Central memory CD4-positive, alpha-beta T cell (primary cell): Measurements from ENCODE around the gene IL36B.

Experiments
- DNase-seq: peaks from one replicate; pipeline ENCODE4 v3.0.0; 2022

IL36B gene

DNA sequence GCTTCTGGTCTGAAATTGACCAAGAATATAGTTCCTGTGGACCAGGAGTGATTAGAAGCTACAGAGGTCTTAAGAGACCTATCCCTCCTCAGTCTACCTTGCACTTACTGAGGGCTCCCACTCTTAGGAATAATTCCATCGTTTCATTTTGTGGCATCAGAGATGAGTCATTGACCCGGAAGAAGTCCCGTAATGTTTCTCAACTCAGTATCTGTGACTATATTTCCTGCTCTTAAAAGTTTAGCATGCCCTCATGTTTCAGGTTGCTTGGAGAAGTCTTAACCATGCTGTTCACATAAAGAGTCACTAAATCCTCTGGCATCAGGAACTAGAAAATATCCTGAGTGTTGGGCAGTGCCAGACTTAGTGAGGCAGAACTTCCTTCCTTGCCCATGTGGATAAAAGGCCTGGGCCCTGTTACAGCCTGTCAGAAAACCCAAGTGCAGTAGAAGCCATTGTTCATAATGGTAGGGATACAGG is 47.6 kb downstream of the IL36B start, which contains the start of gene IL36A:
TSS of gene IL36A (plus strand) at position 430 of the 480 bp plus-strand sequence. CDS start 413 bp downstream, outside the sequence.
- no peak for DNase-seq

DNA sequence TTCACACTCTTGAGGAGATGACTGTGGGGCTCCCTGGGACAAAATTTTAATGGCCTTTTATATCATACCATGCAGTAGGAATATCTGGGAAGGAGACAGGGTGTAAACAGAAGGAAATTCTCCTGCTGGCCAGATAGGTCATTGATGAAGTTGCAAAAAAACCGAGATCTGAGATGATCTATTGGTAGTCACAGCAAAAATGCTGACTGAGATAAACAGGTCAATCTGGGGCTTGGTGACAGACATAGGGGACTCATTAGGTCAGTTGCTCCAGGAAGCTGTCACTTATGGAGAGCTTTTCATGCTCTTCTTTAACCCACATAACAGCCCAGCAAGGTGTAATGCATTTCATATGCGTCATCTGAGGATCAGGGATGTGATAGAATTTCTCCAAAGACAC is 50.0 kb downstream of the IL36B start:
- no peak for DNase-seq

DNA sequence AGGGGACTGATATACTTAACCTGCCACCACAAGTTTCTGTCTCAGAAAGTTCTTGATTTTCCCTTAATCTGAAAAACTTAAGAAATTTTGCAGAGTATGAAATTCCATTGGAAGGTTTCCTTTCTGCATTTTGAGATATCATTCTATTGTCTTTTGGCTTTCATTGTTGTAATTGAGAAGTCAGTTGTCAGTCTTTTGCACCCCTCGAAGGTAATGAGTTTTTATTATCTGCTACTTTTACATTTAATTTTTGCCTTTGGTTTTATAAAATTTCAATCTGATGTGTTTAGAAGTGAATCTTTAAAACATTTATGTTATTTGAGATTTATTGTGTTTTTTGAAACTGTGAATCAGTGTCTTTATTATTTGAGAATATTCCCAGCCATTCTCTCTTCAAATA is 52.2 kb downstream of the IL36B start:
- DNase-seq = no peak

DNA sequence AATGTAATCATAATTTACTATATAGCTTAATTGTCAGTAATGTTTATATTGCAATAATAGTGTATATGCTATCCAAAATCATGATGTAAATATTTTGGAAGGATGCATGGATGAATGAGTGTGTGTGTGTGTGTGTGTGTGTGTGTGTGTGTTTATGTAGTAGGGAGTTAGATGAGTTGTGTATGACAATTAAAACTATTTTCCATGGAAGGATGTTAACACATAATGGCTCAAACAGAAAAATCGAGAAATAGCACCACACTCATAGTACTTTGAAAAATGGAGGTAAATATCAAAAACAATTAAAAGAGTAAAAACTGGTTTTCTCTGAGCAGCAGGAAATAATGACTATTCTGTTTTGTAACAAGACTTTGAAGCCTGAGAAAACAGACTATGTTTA is 55.5 kb downstream of the IL36B start:
- DNase-seq = no peak

DNA sequence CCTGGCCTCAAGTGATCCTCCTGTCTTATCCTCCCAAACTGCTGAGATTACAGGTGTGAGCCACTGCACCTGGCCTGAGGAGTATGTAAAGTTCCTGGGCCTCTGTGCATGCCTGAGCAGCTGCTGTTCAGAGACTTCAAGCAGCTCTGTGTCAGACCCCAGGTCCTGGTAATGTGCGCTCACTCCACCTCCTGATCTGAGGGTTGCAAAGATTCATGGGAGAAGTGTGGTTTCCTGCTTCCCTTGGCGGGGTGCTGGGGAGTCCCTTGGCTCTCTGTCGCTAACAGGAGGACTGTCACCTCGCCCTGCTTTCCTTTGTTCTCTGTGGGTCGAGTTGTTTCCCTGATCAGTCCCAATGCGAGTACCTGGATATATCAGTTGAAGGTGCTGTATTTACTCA is 56.0 kb downstream of the IL36B start:
- DNase-seq = peak; percentile 89

DNA sequence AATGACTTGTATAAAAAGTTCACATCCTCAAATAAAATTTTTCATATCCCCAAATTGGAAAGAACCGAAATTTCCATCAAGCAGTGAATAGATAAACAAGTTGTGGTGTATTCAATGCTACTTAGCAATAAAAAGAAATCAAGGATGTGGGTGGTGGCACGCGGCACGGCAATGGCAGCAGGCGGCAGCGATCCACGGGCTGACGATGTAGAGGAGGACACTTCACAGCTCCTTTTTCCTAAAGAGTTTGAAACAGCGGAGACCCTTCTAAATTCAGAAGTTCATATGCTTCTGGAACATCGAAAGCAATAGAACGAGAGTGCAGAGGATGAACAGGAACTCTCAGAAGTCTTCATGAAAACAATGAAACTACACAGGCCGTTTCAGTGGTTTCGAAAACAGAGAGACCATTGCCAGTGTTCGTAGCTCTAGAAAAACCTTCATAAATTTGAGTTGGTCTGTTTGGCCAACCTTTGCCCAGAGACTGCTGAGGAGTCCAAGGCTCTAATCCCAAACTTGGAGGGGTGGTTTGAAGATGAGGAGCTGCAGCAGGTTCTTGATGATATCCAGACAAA is 57.2 kb downstream of the IL36B start:
- peak; percentile 16 for DNase-seq

DNA sequence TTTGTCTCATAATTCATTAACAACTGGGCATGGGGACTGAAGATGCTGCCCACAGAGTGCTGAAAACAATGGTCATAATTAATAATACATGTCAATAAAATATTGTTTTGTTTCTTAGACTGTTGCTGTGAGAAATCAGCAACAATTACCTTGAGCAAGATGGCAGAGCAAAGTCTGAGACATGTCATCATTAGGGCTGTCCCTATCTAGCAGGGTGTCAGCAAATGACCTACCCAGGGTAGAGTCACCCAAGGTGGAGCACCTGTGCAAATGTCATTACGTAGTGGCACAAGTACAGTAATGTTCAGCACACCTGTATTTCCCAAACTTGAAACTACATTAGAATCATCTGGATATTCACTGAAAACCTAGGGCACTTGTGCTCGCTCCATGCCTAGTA is 58.0 kb downstream of the IL36B start:
- no peak for DNase-seq

DNA sequence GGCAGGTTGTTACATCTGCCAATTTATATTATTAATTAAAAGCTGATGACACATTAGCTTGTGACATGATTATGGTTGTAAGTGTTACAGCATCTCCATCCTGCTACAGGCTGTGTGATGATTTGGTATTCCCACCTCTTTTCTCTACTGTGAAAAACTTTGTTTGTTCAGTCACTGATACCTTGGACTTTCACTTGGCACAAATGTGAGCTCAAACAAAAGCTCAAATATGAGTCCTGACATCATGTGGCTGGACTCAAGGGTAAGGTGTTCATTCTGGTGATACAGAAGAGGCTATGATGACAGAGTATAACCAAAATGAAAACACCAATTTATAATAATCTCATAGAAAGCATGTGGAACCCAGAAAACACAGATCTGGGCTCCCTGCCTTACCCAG is 58.8 kb downstream of the IL36B start:
- DNase-seq = no peak

DNA sequence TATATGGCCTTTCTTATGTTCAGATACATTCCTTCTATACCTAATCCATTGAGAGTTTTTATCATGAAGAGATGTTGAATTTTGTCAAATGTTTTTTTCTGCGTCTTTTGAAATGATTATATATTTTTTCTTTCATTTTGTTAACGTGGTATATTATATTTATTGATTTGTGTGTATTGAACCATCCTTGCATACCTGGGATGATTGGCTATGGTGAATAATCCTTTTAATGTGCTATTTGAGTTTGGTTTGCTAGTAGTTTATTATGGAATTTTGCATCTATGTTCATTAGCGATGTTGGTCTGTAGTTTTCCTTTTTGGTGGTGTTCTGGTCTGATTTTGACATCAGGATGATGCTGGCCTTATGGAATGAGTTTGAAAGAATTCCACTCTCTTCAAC is 63.1 kb downstream of the IL36B start:
- no peak for DNase-seq

DNA sequence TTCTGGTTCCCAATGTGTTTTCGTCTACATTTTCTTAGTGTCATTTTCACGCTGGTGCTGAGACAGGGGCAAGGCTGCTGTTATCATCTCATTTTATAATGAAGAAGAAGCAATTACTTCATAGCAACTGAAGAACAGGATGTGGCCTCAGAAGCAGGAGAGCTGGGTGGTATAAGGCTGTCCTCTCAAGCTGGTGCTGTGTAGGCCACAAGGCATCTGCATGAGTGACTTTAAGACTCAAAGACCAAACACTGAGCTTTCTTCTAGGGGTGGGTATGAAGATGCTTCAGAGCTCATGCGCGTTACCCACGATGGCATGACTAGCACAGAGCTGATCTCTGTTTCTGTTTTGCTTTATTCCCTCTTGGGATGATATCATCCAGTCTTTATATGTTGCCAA is 67.6 kb downstream of the IL36B start:
- DNase-seq = peak; percentile 27

DNA sequence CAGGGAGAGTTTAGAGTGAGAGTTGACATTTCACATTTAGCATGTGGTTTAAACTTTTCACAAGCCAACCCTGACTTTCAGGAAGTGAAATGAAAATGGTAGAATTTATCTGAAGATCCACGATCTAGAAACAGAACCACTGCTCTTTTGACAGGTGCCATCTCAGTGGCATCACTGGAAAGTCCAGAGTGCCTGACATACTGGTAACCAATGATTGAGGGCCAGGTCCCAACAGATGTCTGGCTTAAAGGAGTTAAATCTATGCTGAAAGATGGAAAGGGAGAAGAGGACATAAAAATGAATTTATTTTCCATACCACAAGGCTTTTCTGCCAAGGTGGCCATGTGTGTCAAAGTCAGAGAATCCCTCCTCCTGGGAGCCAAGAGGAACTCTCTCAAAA is 72.1 kb downstream of the IL36B start:
- no peak for DNase-seq

DNA sequence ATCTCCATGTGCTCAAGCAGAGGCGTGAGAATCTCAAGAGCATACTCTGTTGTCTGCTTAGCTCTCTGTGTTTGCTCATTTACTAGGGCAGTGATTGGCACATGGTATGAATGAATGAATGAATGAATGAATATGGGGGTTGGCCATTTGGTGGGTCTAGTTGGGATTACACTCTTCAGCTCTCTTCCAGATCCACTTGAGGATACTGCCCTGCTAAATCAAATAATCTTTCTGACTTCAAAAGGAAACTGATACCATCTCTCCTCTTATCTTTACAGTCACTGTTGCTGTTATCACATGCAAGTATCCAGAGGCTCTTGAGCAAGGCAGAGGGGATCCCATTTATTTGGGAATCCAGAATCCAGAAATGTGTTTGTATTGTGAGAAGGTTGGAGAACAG is 72.9 kb downstream of the IL36B start:
- DNase-seq = no peak

DNA sequence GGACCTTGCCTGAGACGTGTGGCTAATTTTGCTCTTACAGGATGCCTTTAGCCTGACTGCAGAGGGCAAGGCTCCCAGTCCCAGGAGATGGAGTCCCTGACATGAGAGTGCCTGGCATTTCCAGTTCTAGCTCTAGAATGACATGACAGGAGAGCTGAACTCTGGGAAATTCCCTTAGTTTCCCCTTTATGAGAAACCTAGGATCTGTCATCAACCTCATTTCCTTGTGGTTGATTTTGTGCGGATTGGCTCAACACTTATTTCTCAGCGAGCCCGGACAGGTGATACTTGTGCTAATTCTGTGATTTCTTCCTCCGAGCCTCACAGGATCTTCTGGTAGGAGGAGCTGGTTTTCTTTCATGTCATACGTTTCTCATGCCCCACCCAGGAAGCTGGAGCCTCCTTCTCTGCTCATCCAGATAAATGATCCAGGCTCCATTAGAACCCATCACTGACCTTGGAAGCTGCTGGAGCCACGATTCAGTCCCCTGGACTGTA is 75.1 kb downstream of the IL36B start, which contains the start of gene IL36G:
TSS of gene IL36G (plus strand) at position 448 of the 498 bp plus-strand sequence. CDS start 633 bp downstream, outside the sequence.
- DNase-seq = no peak
